Measurements from ENCODE around the gene C22orf15.

GRCh38 chr22:23752750-23753149, 10.0 kb upstream of the C22orf15 start:
- TF ChIP-seq, protein P1, sequence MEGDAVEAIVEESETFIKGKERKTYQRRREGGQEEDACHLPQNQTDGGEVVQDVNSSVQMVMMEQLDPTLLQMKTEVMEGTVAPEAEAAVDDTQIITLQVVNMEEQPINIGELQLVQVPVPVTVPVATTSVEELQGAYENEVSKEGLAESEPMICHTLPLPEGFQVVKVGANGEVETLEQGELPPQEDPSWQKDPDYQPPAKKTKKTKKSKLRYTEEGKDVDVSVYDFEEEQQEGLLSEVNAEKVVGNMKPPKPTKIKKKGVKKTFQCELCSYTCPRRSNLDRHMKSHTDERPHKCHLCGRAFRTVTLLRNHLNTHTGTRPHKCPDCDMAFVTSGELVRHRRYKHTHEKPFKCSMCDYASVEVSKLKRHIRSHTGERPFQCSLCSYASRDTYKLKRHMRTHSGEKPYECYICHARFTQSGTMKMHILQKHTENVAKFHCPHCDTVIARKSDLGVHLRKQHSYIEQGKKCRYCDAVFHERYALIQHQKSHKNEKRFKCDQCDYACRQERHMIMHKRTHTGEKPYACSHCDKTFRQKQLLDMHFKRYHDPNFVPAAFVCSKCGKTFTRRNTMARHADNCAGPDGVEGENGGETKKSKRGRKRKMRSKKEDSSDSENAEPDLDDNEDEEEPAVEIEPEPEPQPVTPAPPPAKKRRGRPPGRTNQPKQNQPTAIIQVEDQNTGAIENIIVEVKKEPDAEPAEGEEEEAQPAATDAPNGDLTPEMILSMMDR (IDR thresholded peaks at IDR 0.05) = no peak
- no peak for TF ChIP-seq POLR2A (IDR thresholded peaks at IDR 0.05)

Data from testis (tissue), 2 donors.